SH-SY5Y (cell line): ENCODE measurements around the gene ZNF710.

Experiments
- GATA2 ChIP-seq: IDR thresholded peaks from 2 replicates; pipeline ENCODE4 v1.6.1; 2011; ENCODE audit warnings: mild to moderate bottlenecking, low read depth, low read length
- GATA3 ChIP-seq: IDR thresholded peaks from 2 replicates; pipeline ENCODE4 v1.6.1; 2011; ENCODE audit warnings: low read depth, mild to moderate bottlenecking, low read length, moderate library complexity

ZNF710 gene

DNA sequence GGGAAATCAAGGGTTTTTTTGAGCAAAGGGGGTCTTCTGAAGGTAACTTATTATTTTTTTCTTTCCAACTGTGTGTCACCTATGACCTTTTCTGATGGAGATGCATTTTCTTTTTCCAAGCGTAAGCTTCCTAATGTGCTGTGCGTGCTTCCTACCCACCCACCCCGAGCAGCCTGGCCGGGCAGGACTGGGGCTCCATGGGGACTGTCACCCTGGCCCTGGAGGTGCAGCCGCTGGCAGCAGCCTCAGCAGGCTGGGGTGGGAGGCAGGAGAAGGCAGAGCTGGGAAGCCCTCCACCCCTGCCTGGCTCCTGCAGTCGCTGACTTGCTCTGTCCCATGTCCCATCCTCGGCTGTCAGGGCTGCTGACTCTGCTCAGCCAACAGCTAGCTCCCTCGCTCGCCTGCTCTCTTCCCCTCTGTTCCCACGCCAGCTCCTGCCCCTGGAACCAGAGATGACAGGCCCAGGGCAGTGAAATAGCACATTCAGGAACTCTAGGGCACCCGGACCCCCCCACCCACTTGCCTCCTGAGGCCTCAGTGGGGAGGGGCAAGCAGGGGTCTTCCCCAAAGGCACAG lies 79.8 kb downstream of the ZNF710 start:
- TF ChIP-seq GATA2 (no peak), GATA3 (no peak)

DNA sequence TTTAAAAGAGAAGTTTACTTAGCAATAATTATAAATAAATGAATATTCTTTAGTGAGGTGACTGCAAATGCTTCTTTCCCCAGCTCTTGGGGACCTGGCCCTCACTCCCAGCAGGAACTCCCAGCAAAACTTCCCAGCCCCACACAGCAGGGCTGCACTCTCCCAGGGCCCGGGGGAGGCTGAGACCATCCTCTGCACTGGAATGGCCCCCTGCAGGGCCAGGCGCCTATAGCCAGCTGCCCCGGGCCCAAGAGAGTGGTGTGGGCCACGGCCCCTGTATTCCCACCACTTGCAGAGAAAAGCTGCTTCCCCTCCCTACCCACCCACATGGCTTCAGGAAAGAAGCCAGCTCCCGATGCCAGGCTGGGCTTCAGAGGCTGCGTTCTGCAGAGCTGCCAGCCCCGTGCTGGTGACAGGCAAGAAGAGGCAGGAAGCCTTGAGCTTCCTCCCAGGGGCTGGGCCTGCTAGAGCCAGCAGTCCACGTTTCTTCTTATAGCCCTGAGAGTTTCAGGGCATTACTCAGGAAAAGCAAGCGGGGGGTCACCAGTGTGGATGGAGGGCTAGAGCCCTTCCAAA lies 81.1 kb downstream of the ZNF710 start:
- TF ChIP-seq GATA3 (no peak), GATA2 (no peak)

DNA sequence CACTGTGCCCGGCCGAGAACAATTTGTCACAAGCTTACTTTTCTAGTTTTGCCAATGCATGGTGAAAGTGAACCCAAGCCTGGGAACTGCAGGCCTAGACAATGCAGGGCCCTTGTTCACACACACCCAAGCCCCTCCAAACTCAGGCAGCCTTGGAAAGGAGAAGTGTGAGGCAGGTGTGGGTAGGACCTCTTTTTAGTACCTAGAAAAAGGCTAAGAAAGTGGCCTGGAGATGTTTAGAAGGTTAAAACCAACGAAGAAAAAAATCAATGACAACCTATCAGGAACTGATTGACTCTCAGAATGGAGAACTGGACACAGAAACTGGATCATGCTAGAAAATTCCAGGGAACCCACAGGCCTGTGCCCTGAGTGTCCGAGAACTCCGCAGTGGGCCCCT lies 82.3 kb downstream of the ZNF710 start:
- TF ChIP-seq GATA3 (no peak), GATA2 (no peak)

DNA sequence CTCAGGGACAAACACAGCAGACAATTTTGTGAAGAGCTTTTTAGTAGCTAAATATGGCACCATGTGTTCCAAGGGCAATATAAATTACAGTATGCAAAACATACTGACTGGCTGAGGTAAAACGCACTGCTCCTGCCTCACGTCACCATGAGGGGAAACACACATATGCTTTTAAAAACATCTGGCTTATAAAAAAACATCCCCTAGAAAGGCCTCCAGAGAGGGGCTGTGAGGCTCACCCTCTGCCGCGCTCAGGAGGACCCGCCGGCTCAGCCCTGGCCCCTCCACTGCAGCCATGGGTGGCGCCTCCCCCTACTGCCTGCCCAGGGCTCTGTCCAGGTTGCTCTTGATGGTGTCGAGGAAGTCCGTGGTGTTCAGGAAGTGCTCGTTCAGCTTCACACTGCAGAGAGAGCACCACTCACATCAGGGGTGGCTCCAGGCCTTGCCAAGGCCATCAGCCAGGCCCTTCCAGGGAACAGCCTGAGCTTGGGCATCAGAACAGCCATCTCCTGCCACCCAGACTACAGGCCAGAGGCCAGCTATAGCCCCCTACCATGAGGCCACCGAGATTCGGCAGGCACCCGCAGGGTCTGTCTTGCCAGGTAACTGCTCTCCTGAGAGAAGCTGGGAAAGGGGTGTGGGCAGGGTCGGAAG lies 83.0 kb downstream of the ZNF710 start:
- no peak for TF ChIP-seq GATA3
- TF ChIP-seq GATA2, result no peak

DNA sequence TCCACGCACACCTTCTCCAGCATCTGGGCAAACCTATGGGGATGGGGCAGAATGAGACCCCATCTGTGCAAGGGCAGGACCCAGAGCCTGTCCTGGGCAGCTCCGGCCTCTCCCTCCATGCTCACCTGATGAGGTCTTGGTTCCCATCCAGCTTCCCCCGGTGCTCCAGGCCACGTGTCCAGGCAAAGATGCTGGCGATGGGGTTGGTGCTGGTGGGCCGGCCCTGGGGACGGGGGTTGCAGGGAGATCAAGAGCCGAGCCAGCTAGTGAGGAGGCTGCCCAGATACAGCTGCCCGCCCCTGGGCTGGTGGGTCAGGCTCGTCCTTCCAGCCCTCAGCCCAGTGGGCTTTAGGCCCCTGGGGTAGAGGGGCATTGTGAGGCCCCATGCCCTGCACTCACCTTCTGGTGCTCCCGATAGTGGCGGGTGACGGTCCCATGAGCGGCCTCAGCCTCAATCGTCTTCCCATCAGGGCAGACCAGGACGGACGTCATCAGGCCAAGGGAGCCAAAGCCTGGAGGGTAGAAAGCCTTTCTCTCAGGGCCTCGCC lies 83.8 kb downstream of the ZNF710 start:
- TF ChIP-seq GATA3 (no peak), GATA2 (no peak)

DNA sequence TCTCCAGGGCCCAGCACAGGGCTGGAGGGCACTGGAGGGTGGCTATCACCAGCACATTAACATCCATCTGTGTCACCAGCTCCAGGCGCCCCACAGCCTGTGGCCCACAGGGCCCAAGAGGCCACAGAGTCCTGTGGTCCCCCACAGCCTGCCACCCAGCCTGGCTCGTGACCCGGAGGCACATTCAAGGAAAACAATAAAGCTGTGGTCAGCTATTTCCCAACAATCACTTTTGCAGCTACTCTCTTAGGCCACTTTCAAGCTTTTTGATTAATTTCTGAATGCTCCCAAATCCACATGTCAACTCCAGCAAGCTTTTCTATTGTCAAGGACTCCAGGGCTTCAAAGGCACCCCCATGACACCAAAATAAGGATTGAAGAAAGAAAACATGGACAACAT lies 84.4 kb downstream of the ZNF710 start:
- no peak for TF ChIP-seq GATA3
- no peak for TF ChIP-seq GATA2

DNA sequence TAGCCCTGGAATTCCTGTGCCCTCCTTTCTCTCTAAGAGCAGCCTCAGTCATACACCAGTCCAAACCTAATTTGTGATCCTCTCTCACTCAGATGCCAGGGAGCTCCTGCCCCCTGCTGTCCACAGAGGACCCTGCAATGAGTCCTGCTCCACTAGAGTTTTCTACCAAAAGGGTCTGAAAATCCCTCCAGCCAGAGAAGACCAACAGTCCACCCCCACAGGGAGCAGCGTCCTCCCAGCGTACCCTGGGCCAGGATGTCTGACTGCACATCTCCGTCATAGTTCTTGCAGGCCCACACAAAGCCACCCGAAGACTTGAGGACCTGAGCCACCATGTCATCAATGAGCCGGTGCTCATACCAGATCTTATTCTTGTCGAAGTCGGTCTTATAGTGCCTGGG lies 85.7 kb downstream of the ZNF710 start:
- TF ChIP-seq GATA2 (no peak), GATA3 (no peak)

DNA sequence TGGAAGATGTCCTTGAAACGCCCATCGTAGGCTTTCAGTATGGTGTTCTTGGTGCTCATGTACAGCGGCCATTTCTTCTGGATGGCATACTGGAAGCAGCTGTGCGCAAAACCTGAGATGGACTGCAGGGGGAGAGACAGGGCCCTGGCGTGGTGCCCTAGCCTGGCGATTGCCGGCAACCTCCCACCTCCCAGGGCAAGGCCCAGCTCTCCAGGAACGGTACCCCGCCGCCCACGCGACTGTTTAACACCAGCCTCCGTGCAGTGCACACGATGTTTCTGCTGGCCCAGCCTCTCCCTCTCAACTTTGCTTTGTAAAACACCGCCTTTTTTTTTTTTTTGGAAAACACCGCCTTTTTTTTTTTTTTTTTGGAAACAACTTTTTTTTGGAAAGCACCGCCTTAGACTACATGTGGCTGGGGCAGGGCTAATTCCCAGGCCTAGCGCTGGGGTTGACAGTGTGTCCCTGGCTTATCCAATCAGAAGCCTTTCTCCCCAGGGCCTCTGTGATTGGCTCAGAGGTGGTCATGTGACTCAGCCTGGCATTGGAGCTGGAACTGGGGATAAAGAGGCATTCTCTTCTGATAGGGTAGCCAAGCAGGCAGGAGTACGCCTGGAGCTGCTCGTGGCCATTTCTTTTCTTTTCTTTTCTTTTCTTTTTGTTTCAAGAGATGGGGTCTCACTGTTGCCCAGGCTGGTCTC lies 86.5 kb downstream of the ZNF710 start:
- TF ChIP-seq GATA3 (no peak), GATA2 (no peak)

DNA sequence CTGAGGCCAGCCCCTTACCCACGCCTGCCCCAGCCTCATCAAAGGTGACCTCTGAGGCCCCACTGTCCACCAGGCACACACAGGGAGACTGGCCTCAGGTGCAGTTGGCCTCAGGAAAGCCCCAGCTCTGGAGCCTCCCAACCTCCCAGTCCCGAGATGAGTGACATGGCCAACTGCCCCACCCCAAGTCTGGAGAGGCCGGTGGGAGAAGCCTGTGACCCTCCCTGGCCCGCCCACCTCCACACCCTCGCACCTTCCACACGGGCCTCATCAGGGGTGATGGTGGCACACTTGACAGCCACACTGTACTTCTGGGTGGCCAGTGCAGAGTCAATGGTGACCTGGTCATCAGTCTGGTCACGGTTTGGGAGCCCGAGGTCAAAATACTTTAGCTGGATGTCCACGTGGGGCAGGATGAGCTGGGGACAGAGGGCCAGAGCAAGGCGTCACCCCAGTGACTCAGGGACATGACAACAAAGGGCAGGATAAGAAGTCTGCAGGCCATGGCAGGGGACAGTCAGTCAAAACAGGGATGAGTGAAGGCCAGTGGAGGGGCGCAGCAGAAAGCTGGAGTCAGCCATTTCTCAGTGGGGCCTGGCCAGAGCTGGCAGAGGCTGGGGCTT lies 89.2 kb downstream of the ZNF710 start:
- TF ChIP-seq GATA3 (no peak), GATA2 (no peak)

DNA sequence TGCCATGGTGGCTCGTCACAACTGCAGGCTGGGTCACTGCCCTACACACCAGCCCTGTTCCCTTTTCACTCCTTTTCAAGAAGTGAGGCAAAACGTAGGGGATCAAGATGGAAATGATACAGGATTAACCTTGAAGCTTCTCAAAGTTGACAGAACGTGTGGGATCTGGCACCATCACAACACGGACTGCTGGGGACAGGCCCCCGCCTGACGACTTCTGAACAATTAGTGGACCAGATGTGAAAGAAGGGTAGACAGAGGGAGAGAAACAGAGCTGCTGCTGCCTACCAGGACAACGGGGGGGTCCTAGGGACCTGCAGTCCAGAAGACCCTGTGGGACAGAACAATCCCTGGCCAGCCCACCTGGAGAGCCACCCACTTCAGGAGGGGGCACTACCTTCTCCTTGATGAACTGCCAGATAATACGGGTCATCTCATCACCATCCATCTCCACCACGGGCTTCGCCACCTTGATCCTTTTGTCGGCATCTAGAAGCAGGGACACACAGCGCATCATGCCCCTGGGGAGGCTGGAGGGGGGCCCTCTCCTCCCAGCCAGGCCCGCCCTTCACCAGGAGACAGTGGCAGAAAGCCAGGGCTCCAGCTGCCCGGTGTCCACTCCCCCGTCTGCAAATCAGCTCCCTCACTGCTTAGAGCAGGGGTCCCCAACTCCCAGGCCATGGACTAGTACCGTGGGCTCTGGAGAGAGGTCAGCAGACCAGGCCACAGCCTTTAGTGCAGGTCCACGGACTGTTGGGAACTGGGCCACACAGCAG lies 90.2 kb downstream of the ZNF710 start:
- TF ChIP-seq GATA3, result no peak
- no peak for TF ChIP-seq GATA2

DNA sequence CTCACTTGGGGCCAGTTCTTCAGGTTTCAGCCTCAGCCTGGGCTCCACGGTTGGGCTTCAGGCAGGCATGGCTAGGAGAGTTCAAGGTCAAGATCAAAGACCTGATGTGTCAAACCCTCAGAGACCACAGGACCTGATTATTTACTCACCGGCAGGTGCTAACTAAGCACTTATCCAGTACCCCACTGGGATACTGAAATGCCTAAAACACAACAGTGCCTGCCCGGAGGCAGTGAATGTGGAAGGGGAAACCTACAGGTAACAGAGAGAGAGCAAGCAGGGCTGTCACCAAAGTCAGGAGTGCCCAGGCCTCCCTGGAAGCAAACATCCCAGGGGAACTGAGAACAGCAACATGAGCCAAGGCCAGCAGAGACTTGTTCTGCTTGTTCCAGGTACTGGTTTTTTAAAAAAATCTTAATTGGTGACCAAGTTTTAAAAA lies 94.4 kb downstream of the ZNF710 start:
- no peak for TF ChIP-seq GATA2

DNA sequence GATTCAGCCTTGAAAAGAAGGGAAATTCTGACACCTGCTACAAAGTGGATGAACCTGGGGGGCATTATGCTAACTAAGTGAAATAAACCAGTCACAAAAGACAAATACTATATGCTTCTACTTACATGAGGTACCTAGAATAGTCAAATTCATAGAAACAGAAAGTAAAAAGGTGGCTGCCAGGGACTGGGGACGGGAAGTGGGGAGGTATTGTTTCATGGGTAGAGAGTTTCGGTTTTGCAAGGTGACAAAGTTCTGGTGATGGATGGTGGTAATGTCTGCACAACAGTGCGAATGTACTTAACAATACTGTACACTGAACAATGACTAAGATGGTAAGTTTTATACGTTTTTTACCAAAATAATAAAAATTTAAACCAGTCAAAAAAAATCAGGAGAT lies 96.4 kb downstream of the ZNF710 start:
- TF ChIP-seq GATA2, result no peak

DNA sequence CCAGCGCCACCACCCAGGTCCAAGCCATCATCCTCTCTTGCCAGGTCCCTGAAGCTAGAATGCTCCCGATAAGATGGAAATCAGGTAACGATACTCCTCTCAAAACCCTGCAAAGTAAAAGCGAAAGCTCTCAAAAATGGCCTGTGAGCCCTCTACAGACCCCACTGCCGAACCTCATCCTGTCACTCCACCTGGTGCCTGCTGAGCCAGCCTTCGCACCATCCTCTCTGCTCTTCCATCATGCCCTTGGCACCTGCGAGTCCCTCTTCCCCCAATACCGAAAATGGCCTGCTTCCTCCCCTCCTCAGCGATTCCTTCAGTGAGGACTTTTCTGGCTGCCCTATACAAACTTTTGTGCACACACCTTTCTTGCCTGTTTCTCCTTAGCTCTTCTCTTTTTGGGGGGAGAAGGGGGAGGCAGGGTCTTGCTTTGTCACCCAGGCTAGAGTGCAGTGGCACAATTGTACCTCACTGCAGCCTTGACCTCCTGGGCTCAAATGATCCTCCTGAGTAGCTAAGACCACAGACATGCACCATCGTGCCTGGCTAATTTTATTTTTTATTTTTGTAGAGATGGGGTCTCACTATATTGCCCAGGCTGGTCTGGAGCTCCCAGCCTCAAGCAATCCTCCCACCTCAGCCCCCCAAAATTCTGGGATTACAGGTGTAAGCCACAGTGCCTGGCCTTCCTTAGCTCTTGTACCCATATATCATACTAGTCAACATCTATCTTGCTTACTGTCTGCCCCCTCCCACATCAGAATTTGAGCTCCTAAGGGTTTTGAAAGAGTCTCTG lies 98.1 kb downstream of the ZNF710 start:
- TF ChIP-seq GATA2 (no peak), GATA3 (no peak)

DNA sequence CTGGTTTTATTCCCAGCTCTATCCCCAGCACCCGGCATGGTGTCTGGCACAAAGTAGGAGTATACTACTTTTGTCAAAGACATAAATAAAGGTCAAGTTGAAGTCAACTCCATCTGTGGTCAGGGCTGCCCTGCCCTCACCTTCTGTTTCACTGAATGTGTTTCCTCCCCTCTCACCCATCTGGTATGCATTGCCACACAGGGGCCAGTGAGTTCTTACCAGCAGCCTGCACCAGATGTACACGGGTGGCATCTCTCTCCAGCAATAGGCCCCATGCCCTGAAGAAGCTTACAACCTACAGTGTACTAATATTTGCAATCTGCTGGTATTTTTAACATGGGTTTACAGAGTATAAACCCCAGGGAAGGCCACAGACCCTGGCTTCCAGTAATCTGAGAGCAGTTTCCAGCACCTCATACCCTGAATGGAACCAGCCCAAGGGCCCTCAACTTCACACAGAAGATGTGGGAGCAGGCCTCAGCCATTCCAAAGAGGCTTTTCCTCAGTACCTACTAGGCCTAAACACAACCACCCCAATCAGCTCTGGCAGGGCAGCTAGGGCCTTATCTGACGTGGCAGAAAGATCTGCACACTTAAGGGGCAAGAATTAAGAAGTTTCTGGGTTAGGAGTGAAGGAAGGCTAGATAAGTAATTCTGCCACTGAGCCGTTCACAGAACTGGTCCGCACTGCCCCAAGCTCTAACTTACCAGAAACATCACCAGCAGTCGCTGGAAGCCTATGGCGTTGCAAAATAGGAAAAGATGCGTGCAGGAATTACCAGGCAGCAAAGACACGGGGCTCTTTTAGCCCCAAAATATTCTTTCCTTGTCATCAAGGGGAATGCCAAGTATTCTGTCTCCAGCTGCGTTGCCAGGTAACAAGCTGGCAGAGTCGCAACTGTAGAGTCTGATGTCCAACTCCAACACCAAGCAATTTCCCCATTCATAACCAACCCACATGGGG lies 99.0 kb downstream of the ZNF710 start:
- no peak for TF ChIP-seq GATA2
- no peak for TF ChIP-seq GATA3
